Gastroesophageal sphincter (tissue), 4 donors: ENCODE measurements around the gene UTS2B. TPM values are rescaled to one million over a fixed set of nuclear protein-coding genes. Genes with fewer than 3 reads are reported as not detected.

Experiments
- ATAC-seq: fragments of 150-250 bp; one replicate; pipeline ENCODE4 v1.9.1; 2016; ENCODE audit warnings: mild to moderate bottlenecking, moderate library complexity
- H3K27ac ChIP-seq, 4 donors: fragments of 200-600 bp; sonication (generic) in 3 of 4; 1 replicate in 3 of 4; 2 replicates in 1 of 4; pipeline ENCODE4 v1.5.1; 2016 to 2019
- H3K27me3 ChIP-seq: fragments of 200-600 bp; sonication (generic); one replicate; pipeline ENCODE4 v1.5.1; 2019
- H3K36me3 ChIP-seq, 2 donors: fragments of 200-600 bp; sonication (generic); one replicate each; pipeline ENCODE4 v1.5.1; 2019; ENCODE audit warnings: control low read depth in 1 of 2
- H3K4me1 ChIP-seq, 3 donors: fragments of 200-600 bp; sonication (generic); 1 replicate in 2 of 3; 2 replicates in 1 of 3; pipeline ENCODE4 v1.5.1; 2016 to 2019; ENCODE audit warnings: control low read depth in 2 of 3
- H3K4me3 ChIP-seq, 2 donors: fragments of 200-600 bp; sonication (generic); one replicate each; pipeline ENCODE4 v1.5.1; 2019; ENCODE audit warnings: mild to moderate bottlenecking in 1 of 2, moderate library complexity in 1 of 2
- H3K9me3 ChIP-seq, 3 donors: fragments of 200-600 bp; sonication (generic); one replicate each; pipeline ENCODE4 v1.5.1; 2017 to 2019; ENCODE audit warnings: control low read depth in 2 of 3
- CTCF ChIP-seq, 4 experiments: fragments of 200-600 bp in 2 of 4; fragments of 450-650 bp in 2 of 4; sonication (generic) in 1 of 4; IDR thresholded peaks; one replicate each; pipeline ENCODE4 v1.5.1; 2017 to 2019; ENCODE audit warnings: antibody characterized with exemption in 4 of 4, mild to moderate bottlenecking in 2 of 4, moderate library complexity in 2 of 4
- EP300 ChIP-seq: sonication (generic); formaldehyde crosslinking; IDR thresholded peaks from one replicate; pipeline ENCODE4 v1.6.1; 2017; ENCODE audit warnings: antibody characterized with exemption, mild to moderate bottlenecking
- POLR2A ChIP-seq, 2 donors: fragments of 450-650 bp; IDR thresholded peaks; one replicate each; pipeline ENCODE4 v1.6.1; 2017; ENCODE audit warnings: antibody characterized with exemption in 2 of 2, mild to moderate bottlenecking in 2 of 2, moderate library complexity in 1 of 2
- POLR2AphosphoS5 ChIP-seq: sonication (generic); formaldehyde crosslinking; IDR thresholded peaks from one replicate; pipeline ENCODE4 v1.6.1; 2017; ENCODE audit warnings: antibody characterized with exemption
- WGBS, 2 donors: methylation state at CpG; one replicate each; pipeline ENCODE4 v1.1.5; 2018; ENCODE audit warnings: low coverage in 1 of 2; 5-methylcytosine and 5-hydroxymethylcytosine counted together
- total RNA-seq, 4 donors: library from RNA; depleted of rRNA; stranded (reverse); fragments of >200 nt; gene quantifications; one replicate each; pipeline ENCODE4 v1.1.0, GENCODE V29; 2016

The UTS2B gene
- total RNA-seq, 4 donors from 2014 or later = 0.20 TPM; not detected in 3

GRCh38 chr3:191376516-191377141 is 46.3 kb upstream of the UTS2B start:
- Histone ChIP-seq H3K9me3 (no peaks in the 10 kb centered on the region), H3K36me3 (peaks cover 0 to 39% of the 10 kb centered on the region in 2 donors), H3K27me3 (no peaks in the 10 kb centered on the region), H3K27ac (peak overlapping the region; percentile 47 to 68 (median 58)), H3K4me3 (no peak overlapping the region), H3K4me1 (peaks cover 16 to 45% (median 21%) of the 10 kb centered on the region in 3 donors)
- no peak for ATAC-seq
- TF ChIP-seq EP300 (no peak), POLR2A (IDR thresholded peaks at IDR 0.05) (no peak), CTCF (IDR thresholded peaks at IDR 0.05) (no peak)
- WGBS, 2 donors = 23 to 30% methylated on average over 6 to 7 of the region's 7 CpGs

GRCh38 chr3:191373327-191373726 is 43.0 kb upstream of the UTS2B start:
- peaks cover 14 to 26% (median 18%) of the 10 kb centered on the region in 3 donors for H3K4me1 ChIP-seq
- ATAC-seq = no peak
- no peak overlapping the region for H3K4me3 ChIP-seq
- no peaks in the 10 kb centered on the region for H3K9me3 ChIP-seq
- no peak overlapping the region for H3K27ac ChIP-seq
- 69 to 77% methylated on average over 4 of the region's 4 CpGs for WGBS, 2 donors
- TF ChIP-seq EP300 (no peak), CTCF (IDR thresholded peaks at IDR 0.05) (no peak), POLR2AphosphoS5 (no peak), POLR2A (IDR thresholded peaks at IDR 0.05) (no peak)
- no peaks in the 10 kb centered on the region for H3K27me3 ChIP-seq
- H3K36me3 ChIP-seq = peaks cover 0 to 42% of the 10 kb centered on the region in 2 donors

GRCh38 chr3:191372122-191372521 is 41.8 kb upstream of the UTS2B start:
- ATAC-seq = no peak
- peaks cover 9 to 14% (median 10%) of the 10 kb centered on the region in 3 donors for H3K4me1 ChIP-seq
- TF ChIP-seq CTCF (IDR thresholded peaks at IDR 0.05) (no peak), EP300 (no peak), POLR2AphosphoS5 (no peak), POLR2A (IDR thresholded peaks at IDR 0.05) (no peak)
- no peak overlapping the region for H3K4me3 ChIP-seq
- 69 to 91% methylated on average over 2 of the region's 2 CpGs for WGBS, 2 donors
- H3K36me3 ChIP-seq = peaks cover 0 to 45% of the 10 kb centered on the region in 2 donors
- H3K27me3 ChIP-seq = no peaks in the 10 kb centered on the region
- H3K9me3 ChIP-seq = no peaks in the 10 kb centered on the region
- H3K27ac ChIP-seq = no peak overlapping the region

GRCh38 chr3:191369616-191370010 is 39.3 kb upstream of the UTS2B start:
- ATAC-seq = peak; percentile 61
- WGBS, 2 donors = 41 to 77% methylated on average over 2 of the region's 2 CpGs
- Histone ChIP-seq H3K9me3 (no peaks in the 10 kb centered on the region), H3K27me3 (no peaks in the 10 kb centered on the region), H3K36me3 (peaks cover 0 to 39% of the 10 kb centered on the region in 2 donors), H3K4me3 (no peak overlapping the region), H3K4me1 (peaks cover 0 to 8% (median 0%) of the 10 kb centered on the region in 3 donors), H3K27ac (no peak overlapping the region)
- TF ChIP-seq POLR2A (IDR thresholded peaks at IDR 0.05) = no peak
- no peak for TF ChIP-seq POLR2AphosphoS5
- no peak for TF ChIP-seq EP300
- TF ChIP-seq CTCF (IDR thresholded peaks at IDR 0.05) = no peak
